HFFc6 (cell line): Measurements from ENCODE around the gene KDM2A. TPM values are rescaled to one million over a fixed set of nuclear protein-coding genes. Genes with fewer than 3 reads are reported as not detected.
"Not testable (repeated sequence)": the region's sequence is repeated elsewhere in the genome, so short reads cannot be mapped to it uniquely, and the experiment has no call there.

Experiments used
- DNase-seq: peaks from one replicate; pipeline ENCODE4 v3.0.0-alpha.2; 2018
- H3K27ac Mint-ChIP-seq: 2 replicates; pipeline ENCODE4 v1.8.0; 2020; ENCODE audit warnings: mild to moderate bottlenecking, mixed read lengths
- H3K27me3 Mint-ChIP-seq: 2 replicates; pipeline ENCODE4 v1.8.0; 2021; ENCODE audit warnings: mild to moderate bottlenecking, moderate library complexity, mixed read lengths; ENCODE audit not compliant: insufficient read depth
- H3K36me3 Mint-ChIP-seq: 2 replicates; pipeline ENCODE4 v1.8.0; 2021; ENCODE audit warnings: low read depth, mixed read lengths
- H3K4me1 Mint-ChIP-seq: 2 replicates; pipeline ENCODE4 v1.8.0; 2020; ENCODE audit warnings: low read depth, mixed read lengths
- H3K4me3 Mint-ChIP-seq: 2 replicates; pipeline ENCODE4 v1.8.0; 2020; ENCODE audit warnings: mild to moderate bottlenecking, moderate library complexity, mixed read lengths
- H3K9me3 Mint-ChIP-seq: 2 replicates; pipeline ENCODE4 v1.8.0; 2020; ENCODE audit warnings: mild to moderate bottlenecking, mixed read lengths
- CTCF ChIP-seq: fragments of 200-600 bp; sonication (generic); IDR thresholded peaks from 2 replicates; pipeline ENCODE4 v1.5.0; 2021; ENCODE audit warnings: antibody characterized with exemption, mild to moderate bottlenecking
- total RNA-seq, 6 experiments: library from RNA; stranded (reverse); fragmentation: NEBNext Ultra II Directional; extraction: Animal tissue kit (Norgen Biotek cat#: 25700); gene quantifications; 2 replicates in 1 of 6; 3 replicates in 5 of 6; pipeline ENCODE4 v1.2.3, GENCODE V29; 2021

Gene KDM2A
- total RNA-seq, 6 experiments from 2014 or later, result 46.1 to 55.0 (median 49.7) TPM

GRCh38 chr11:67260406-67260805 lies 141.3 kb downstream of the KDM2A start:
- peaks cover 41% of the 10 kb centered on the region for H3K4me1 Mint-ChIP-seq
- DNase-seq, result no peak
- no peak for TF ChIP-seq CTCF
- H3K4me3 Mint-ChIP-seq, result peak overlapping the region; percentile 79; the same call in 1 of the 2 replicates
- H3K36me3 Mint-ChIP-seq, result peaks cover 13% of the 10 kb centered on the region; the same call in 1 of the 2 replicates
- H3K9me3 Mint-ChIP-seq, result peaks cover 4% of the 10 kb centered on the region; the same call in 1 of the 2 replicates
- peak overlapping the region; percentile 24; the same call in 1 of the 2 replicates for H3K27ac Mint-ChIP-seq
- no peaks in the 10 kb centered on the region; the same call in none of the 2 replicates for H3K27me3 Mint-ChIP-seq

- not testable (repeated sequence) for H3K9me3 Mint-ChIP-seq, H3K36me3 Mint-ChIP-seq, H3K27me3 Mint-ChIP-seq
- peak overlapping the region; percentile 66 for H3K27ac Mint-ChIP-seq
- H3K4me1 Mint-ChIP-seq, result peaks cover 48% of the 10 kb centered on the region
- peak; percentile 45 for DNase-seq
- H3K4me3 Mint-ChIP-seq, result peak overlapping the region; percentile 79
Measured at GRCh38 chr11:67260885-67261639, 142.0 kb downstream of the KDM2A start.

- no peak overlapping the region; the same call in 1 of the 2 replicates for H3K27ac Mint-ChIP-seq
- H3K36me3 Mint-ChIP-seq, result 0 out of 2 replicates have a peak, but pooled peaks cover 7% of the 10 kb centered on the region
- peaks cover 48% of the 10 kb centered on the region for H3K4me1 Mint-ChIP-seq
- DNase-seq, result no peak
- H3K27me3 Mint-ChIP-seq, result no peaks in the 10 kb centered on the region; the same call in none of the 2 replicates
- peak overlapping the region; percentile 79 for H3K4me3 Mint-ChIP-seq
- peaks cover 4% of the 10 kb centered on the region; the same call in 1 of the 2 replicates for H3K9me3 Mint-ChIP-seq
- TF ChIP-seq CTCF, result peak; percentile 50
Measured at GRCh38 chr11:67261640-67261945, 142.5 kb downstream of the KDM2A start.

GRCh38 chr11:67261946-67262681 lies 143.1 kb downstream of the KDM2A start:
- no peak for DNase-seq
- TF ChIP-seq CTCF, result no peak
- H3K27ac Mint-ChIP-seq, result peak overlapping the region; percentile 87
- no peaks in the 10 kb centered on the region; the same call in none of the 2 replicates for H3K27me3 Mint-ChIP-seq
- peak overlapping the region; percentile 79 for H3K4me3 Mint-ChIP-seq
- H3K4me1 Mint-ChIP-seq, result peaks cover 48% of the 10 kb centered on the region
- H3K9me3 Mint-ChIP-seq, result peaks cover 4% of the 10 kb centered on the region; the same call in 1 of the 2 replicates
- H3K36me3 Mint-ChIP-seq, result peaks cover 2% of the 10 kb centered on the region; the same call in 1 of the 2 replicates

- H3K27me3 Mint-ChIP-seq, result no peaks in the 10 kb centered on the region; the same call in none of the 2 replicates
- peak; percentile 75 for DNase-seq
- H3K36me3 Mint-ChIP-seq, result no peaks in the 10 kb centered on the region; the same call in 1 of the 2 replicates
- H3K27ac Mint-ChIP-seq, result peak overlapping the region; percentile 87
- H3K4me3 Mint-ChIP-seq, result peak overlapping the region; percentile 33
- H3K4me1 Mint-ChIP-seq, result peaks cover 56% of the 10 kb centered on the region
- H3K9me3 Mint-ChIP-seq, result peaks cover 4% of the 10 kb centered on the region; the same call in 1 of the 2 replicates
- TF ChIP-seq CTCF, result peak; percentile 89
Measured at GRCh38 chr11:67262731-67263675, 143.9 kb downstream of the KDM2A start.
